Neural progenitor cell (in vitro differentiated cells): ENCODE measurements around the gene TJP1. TPM values are rescaled to one million over a fixed set of nuclear protein-coding genes. Genes with fewer than 3 reads are reported as not detected.
"Not testable (repeated sequence)": the region's sequence is repeated elsewhere in the genome, so short reads cannot be mapped to it uniquely, and the experiment has no call there.

Experiments used
- DNase-seq: peaks from one replicate; pipeline ENCODE4 v3.0.0-alpha.2; 2016; ENCODE audit warnings: low spot score
- H2AFZ ChIP-seq: fragments of 200-600 bp; sonication (generic); replicated peaks from 2 replicates; pipeline ENCODE4 v1.6.1; 2016; ENCODE audit warnings: antibody characterized with exemption
- H3F3A ChIP-seq: fragments of 200-600 bp; sonication (generic); 2 replicates; pipeline ENCODE4 v1.6.1; 2016; ENCODE audit warnings: antibody characterized with exemption, low read depth
- H3K27ac ChIP-seq: fragments of 200-600 bp; sonication (generic); 2 replicates; pipeline ENCODE4 v1.5.1; 2016; ENCODE audit warnings: mild to moderate bottlenecking
- H3K27me3 ChIP-seq: fragments of 200-600 bp; sonication (generic); 2 replicates; pipeline ENCODE4 v1.6.1; 2016; ENCODE audit warnings: mild to moderate bottlenecking, moderate library complexity
- H3K36me3 ChIP-seq: fragments of 200-600 bp; sonication (generic); 2 replicates; pipeline ENCODE4 v1.5.1; 2016
- H3K4me1 ChIP-seq: fragments of 200-600 bp; sonication (generic); 2 replicates; pipeline ENCODE4 v1.6.1; 2016; ENCODE audit warnings: mixed run types
- H3K4me2 ChIP-seq: fragments of 200-600 bp; sonication (generic); 2 replicates; pipeline ENCODE4 v1.6.1; 2016
- H3K4me3 ChIP-seq: fragments of 200-600 bp; sonication (generic); 2 replicates; pipeline ENCODE4 v1.5.1; 2016
- H3K79me2 ChIP-seq: fragments of 200-600 bp; sonication (generic); 2 replicates; pipeline ENCODE4 v1.6.1; 2016; ENCODE audit warnings: low read depth
- H3K9ac ChIP-seq: fragments of 200-600 bp; sonication (generic); 2 replicates; pipeline ENCODE4 v1.6.1; 2016
- H3K9me3 ChIP-seq: fragments of 200-600 bp; sonication (generic); 2 replicates; pipeline ENCODE4 v1.5.1; 2016; ENCODE audit warnings: low read depth
- H4K20me1 ChIP-seq: fragments of 200-600 bp; sonication (generic); 2 replicates; pipeline ENCODE4 v1.6.1; 2016; ENCODE audit warnings: low read depth
- H3K27ac Mint-ChIP-seq: 3 replicates; pipeline ENCODE4 v1.8.0; 2021; ENCODE audit warnings: mixed read lengths
- H3K27me3 Mint-ChIP-seq: 2 replicates; pipeline ENCODE4 v1.8.0; 2022; ENCODE audit warnings: low read depth, mild to moderate bottlenecking, inconsistent platforms, moderate library complexity, mixed read lengths; ENCODE audit not compliant: insufficient read depth
- H3K36me3 Mint-ChIP-seq: 3 replicates; pipeline ENCODE4 v1.8.0; 2021; ENCODE audit warnings: mixed read lengths
- H3K4me1 Mint-ChIP-seq: 3 replicates; pipeline ENCODE4 v1.8.0; 2021; ENCODE audit warnings: mixed read lengths
- H3K4me3 Mint-ChIP-seq: 3 replicates; pipeline ENCODE4 v1.8.0; 2021; ENCODE audit warnings: mild to moderate bottlenecking, moderate library complexity, mixed read lengths
- H3K9me3 Mint-ChIP-seq: 3 replicates; pipeline ENCODE4 v1.8.0; 2020; ENCODE audit warnings: mixed read lengths
- EZH2 ChIP-seq: fragments of 200-600 bp; sonication (generic); IDR thresholded peaks from 2 replicates; pipeline ENCODE4 v1.6.1; 2017; ENCODE audit warnings: antibody characterized with exemption, mild to moderate bottlenecking, moderate library complexity
- EZH2phosphoT487 ChIP-seq: fragments of 200-600 bp; sonication (generic); IDR thresholded peaks from 2 replicates; pipeline ENCODE4 v1.6.1; 2017; ENCODE audit warnings: antibody characterized with exemption
- total RNA-seq: library from RNA; depleted of rRNA; stranded (reverse); fragments of >200 nt; gene quantifications from 2 replicates; pipeline ENCODE4 v1.2.3, GENCODE V29; 2015; ENCODE audit warnings: low replicate concordance
- TF ChIP-seq, protein P1 (sequence below): fragments of 200-600 bp; sonication (generic); IDR thresholded peaks from 2 replicates; pipeline ENCODE4 v1.5.1; 2017; ENCODE audit warnings: antibody characterized with exemption, mild to moderate bottlenecking

Gene TJP1
- total RNA-seq, 1 donor from 2014 or later = 126 TPM

DNA sequence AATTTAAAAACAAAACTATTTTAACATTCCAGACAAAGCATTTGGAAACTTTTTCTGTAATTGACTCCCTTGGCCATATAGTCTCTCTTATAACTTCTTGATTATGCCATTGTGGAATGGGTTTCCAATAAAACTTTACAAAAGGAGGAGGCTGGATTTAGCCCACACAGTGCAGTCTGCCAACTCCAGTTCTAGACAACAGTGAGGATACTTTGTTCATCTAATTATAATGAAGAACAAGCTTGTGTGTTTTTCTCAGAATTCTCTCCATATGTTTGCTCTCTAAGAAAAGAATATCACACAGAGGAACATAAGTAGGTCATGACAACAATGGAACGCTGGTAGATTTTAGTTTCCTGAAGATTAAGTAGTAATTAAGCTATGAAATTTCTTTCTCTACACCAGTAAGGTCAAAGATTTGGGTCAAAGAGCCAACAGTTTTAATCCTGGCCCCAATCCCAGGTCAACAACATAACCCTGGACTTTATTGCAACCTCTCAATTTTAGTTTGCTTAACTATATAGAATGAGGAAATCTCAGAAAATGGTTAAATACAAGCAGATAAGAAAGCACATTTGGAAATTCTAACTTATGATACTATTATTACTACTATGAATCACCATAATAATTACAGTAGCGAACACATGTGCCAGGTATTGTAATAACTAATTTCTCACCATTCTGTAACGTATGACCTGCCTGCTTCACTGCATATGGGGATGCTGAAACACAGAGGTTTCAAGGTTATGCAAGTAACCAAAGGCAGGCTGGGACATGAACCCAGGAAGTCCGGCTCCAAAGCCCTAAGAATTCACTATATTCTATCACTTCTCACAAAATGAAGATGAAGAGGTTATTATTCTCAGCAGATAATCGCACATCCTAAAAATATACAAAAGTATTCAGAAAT, 65.7 kb downstream of the TJP1 start:
- Histone ChIP-seq H3K79me2 (peaks cover 20% of the 10 kb centered on the region), H3K36me3 (peaks cover 7% of the 10 kb centered on the region), H3K4me2 (no peak overlapping the region), H3K4me1 (peaks cover under 1% of the 10 kb centered on the region), H3K27me3 (no peaks in the 10 kb centered on the region), H3K4me3 (no peak overlapping the region), H3K27ac (no peak overlapping the region), H3F3A (no peaks in the 10 kb centered on the region), H2AFZ (no peak overlapping the region), H3K9me3 (no peaks in the 10 kb centered on the region), H3K9ac (no peak overlapping the region), H4K20me1 (no peaks in the 10 kb centered on the region)
- no peak overlapping the region for H3K27ac Mint-ChIP-seq
- H3K27me3 Mint-ChIP-seq = no peaks in the 10 kb centered on the region
- no peaks in the 10 kb centered on the region for H3K4me1 Mint-ChIP-seq
- peaks cover 23% of the 10 kb centered on the region for H3K36me3 Mint-ChIP-seq
- no peak for DNase-seq
- no peaks in the 10 kb centered on the region for H3K9me3 Mint-ChIP-seq
- no peak overlapping the region for H3K4me3 Mint-ChIP-seq
- TF ChIP-seq EZH2phosphoT487 = no peak
- TF ChIP-seq, protein P1, sequence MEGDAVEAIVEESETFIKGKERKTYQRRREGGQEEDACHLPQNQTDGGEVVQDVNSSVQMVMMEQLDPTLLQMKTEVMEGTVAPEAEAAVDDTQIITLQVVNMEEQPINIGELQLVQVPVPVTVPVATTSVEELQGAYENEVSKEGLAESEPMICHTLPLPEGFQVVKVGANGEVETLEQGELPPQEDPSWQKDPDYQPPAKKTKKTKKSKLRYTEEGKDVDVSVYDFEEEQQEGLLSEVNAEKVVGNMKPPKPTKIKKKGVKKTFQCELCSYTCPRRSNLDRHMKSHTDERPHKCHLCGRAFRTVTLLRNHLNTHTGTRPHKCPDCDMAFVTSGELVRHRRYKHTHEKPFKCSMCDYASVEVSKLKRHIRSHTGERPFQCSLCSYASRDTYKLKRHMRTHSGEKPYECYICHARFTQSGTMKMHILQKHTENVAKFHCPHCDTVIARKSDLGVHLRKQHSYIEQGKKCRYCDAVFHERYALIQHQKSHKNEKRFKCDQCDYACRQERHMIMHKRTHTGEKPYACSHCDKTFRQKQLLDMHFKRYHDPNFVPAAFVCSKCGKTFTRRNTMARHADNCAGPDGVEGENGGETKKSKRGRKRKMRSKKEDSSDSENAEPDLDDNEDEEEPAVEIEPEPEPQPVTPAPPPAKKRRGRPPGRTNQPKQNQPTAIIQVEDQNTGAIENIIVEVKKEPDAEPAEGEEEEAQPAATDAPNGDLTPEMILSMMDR = no peak
- TF ChIP-seq EZH2 = no peak

- not testable (repeated sequence) for H3K27me3 ChIP-seq, H3K27ac Mint-ChIP-seq, DNase-seq, H3K4me3 ChIP-seq, H3K9me3 Mint-ChIP-seq, H3K4me2 ChIP-seq, H3F3A ChIP-seq, H3K9me3 ChIP-seq, H3K4me1 Mint-ChIP-seq, H3K36me3 ChIP-seq, H4K20me1 ChIP-seq, H3K4me3 Mint-ChIP-seq, H3K27me3 Mint-ChIP-seq, H3K27ac ChIP-seq, H3K4me1 ChIP-seq, H2AFZ ChIP-seq, H3K9ac ChIP-seq
- H3K79me2 ChIP-seq = peaks cover 23% of the 10 kb centered on the region
- peaks cover 21% of the 10 kb centered on the region for H3K36me3 Mint-ChIP-seq
Measured at GRCh38 chr15:29754009-29754408, 68.3 kb downstream of the TJP1 start.

DNA sequence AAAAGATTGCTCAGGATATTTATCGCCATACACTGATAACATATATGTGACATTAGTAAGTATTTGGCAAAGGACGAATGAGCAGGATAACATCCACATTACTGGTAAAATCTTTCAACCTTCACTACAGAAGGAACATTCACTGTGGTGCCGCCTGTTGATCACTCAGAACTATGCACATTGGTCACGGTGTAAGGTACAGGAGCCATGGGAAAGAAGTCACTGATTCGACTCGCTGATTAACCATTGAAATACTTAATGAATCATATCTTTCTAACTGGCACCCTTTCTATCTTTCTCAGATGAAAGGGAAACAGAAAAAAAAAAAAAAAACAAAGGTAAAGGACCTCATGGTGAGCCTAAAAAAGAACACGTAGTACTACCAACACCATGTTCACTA, 68.8 kb downstream of the TJP1 start:
- DNase-seq = no peak
- no peak overlapping the region for H3K27ac Mint-ChIP-seq
- Histone ChIP-seq H3K9ac (no peak overlapping the region), H3K36me3 (no peaks in the 10 kb centered on the region), H3K4me1 (peaks cover 9% of the 10 kb centered on the region), H3K9me3 (no peaks in the 10 kb centered on the region), H3K79me2 (peaks cover 23% of the 10 kb centered on the region), H2AFZ (no peak overlapping the region), H3F3A (no peaks in the 10 kb centered on the region), H3K27me3 (no peaks in the 10 kb centered on the region), H4K20me1 (no peaks in the 10 kb centered on the region), H3K4me3 (no peak overlapping the region), H3K27ac (no peak overlapping the region), H3K4me2 (no peak overlapping the region)
- H3K4me1 Mint-ChIP-seq = peaks cover 2% of the 10 kb centered on the region
- no peaks in the 10 kb centered on the region for H3K9me3 Mint-ChIP-seq
- TF ChIP-seq, protein P1 = no peak
- TF ChIP-seq EZH2 (no peak), EZH2phosphoT487 (no peak)
- H3K36me3 Mint-ChIP-seq = peaks cover 21% of the 10 kb centered on the region
- no peaks in the 10 kb centered on the region for H3K27me3 Mint-ChIP-seq
- H3K4me3 Mint-ChIP-seq = no peak overlapping the region

DNA sequence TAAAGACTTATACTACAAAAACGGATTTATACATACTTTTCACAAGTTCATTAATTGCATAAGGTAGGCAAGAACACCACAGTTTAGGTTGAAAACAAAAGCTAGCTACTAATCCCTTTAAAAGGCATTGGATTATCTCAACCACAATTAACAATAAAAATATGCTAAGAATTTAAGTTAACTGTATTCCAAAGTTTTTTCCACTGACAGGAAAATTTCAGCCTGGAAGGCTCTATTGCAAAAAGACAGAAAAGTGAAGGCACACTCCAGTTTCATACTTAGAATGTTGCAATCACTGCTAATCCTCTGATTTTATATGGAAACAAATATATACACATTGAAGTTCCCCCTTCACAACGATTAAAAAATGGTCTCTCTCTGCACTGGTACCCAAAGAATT, 71.5 kb downstream of the TJP1 start:
- H3K27ac ChIP-seq = peak overlapping the region; percentile 43

More for the DNA sequence above, 71.5 kb downstream of the TJP1 start:
- Histone ChIP-seq H3K9ac (no peak overlapping the region), H3K9me3 (no peaks in the 10 kb centered on the region), H3K4me3 (no peak overlapping the region), H3K27me3 (no peaks in the 10 kb centered on the region), H3K79me2 (peaks cover 23% of the 10 kb centered on the region), H3F3A (no peaks in the 10 kb centered on the region), H2AFZ (no peak overlapping the region), H3K4me2 (no peak overlapping the region), H3K36me3 (no peaks in the 10 kb centered on the region), H4K20me1 (no peaks in the 10 kb centered on the region), H3K4me1 (peaks cover 9% of the 10 kb centered on the region)
- peaks cover 2% of the 10 kb centered on the region for H3K4me1 Mint-ChIP-seq
- no peak overlapping the region for H3K4me3 Mint-ChIP-seq
- no peak for DNase-seq
- TF ChIP-seq, protein P1 = no peak
- TF ChIP-seq EZH2phosphoT487 (no peak), EZH2 (no peak)
- H3K27me3 Mint-ChIP-seq = no peaks in the 10 kb centered on the region
- H3K9me3 Mint-ChIP-seq = no peaks in the 10 kb centered on the region
- peaks cover 19% of the 10 kb centered on the region for H3K36me3 Mint-ChIP-seq
- no peak overlapping the region for H3K27ac Mint-ChIP-seq
